ENCODE measurements around the gene UMODL1.

DNA sequence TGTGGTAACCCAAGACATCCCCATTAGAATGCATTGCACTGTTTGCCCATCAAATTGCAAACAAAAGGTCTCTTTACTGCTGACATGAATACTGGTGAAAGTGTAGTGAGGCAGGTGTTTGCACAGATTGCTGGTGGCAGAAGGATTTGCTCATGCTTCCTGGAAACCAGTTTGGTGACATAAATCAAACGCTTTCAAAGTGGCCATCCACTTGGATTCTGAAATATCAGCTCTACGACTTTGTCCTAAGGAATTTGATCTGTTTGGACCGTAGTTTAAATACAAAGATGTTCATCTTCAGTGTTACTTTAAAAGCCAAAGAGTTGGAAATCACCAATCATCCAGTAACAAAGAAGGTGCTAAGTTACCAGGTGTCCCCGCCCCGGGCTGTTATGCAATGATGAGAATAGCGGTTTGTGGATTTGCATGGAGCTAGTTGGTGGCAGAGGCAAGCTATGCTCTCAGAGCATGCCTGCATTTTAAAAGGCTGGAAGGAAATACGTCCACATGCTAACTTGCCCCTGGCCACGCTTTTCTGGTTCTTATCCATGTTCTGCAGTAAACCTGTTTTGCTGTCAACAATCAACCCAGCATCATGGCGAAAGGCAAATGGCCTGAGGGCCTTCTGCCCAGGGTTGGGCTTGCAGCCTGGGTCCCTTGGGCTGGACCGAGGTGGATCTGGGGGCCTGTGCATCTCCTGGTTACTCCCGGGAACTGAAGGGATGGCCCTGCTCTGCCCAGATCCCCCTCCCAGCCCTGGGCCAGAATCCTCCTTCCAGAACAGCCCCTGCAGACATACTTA is 49.2 kb downstream of the UMODL1 start:
- TF ChIP-seq CTCF (conservative IDR thresholded peaks at IDR 0.05) (no peak), EZH2 (IDR thresholded peaks at IDR 0.05; ENCODE audit: low read depth) (no peak)
